HG02973 (cell line): ENCODE results near the gene ESCO1.

Experiments used
- ATAC-seq: cut with Tn5 transposase; IDR thresholded peaks from one replicate; pipeline ENCODE4 v1.9.1; 2021; ENCODE audit warnings: moderate library complexity; ENCODE audit not compliant: unreplicated experiment

ESCO1 gene

GRCh38 chr18:21490748-21491147, 109.8 kb downstream of the ESCO1 start:
- no peak for ATAC-seq

- ATAC-seq: no peak
Measured at GRCh38 chr18:21489919-21490495, 110.5 kb downstream of the ESCO1 start.

- ATAC-seq: no peak
Measured at GRCh38 chr18:21489119-21489750, 111.3 kb downstream of the ESCO1 start.

- no peak for ATAC-seq
Measured at GRCh38 chr18:21486905-21487437, 113.5 kb downstream of the ESCO1 start.

- ATAC-seq: no peak
Measured at GRCh38 chr18:21484851-21485636, 115.5 kb downstream of the ESCO1 start.

GRCh38 chr18:21483051-21483450, 117.5 kb downstream of the ESCO1 start:
- ATAC-seq: no peak

- no peak for ATAC-seq
Measured at GRCh38 chr18:21481739-21482138, 118.8 kb downstream of the ESCO1 start.

- ATAC-seq: no peak
Measured at GRCh38 chr18:21479721-21480120, 120.8 kb downstream of the ESCO1 start.
